ENCODE measurements around the gene C1orf198.
A peak's percentile ranks its signal among the peaks of the same experiment; 100 is the strongest.

C1orf198 gene

DNA sequence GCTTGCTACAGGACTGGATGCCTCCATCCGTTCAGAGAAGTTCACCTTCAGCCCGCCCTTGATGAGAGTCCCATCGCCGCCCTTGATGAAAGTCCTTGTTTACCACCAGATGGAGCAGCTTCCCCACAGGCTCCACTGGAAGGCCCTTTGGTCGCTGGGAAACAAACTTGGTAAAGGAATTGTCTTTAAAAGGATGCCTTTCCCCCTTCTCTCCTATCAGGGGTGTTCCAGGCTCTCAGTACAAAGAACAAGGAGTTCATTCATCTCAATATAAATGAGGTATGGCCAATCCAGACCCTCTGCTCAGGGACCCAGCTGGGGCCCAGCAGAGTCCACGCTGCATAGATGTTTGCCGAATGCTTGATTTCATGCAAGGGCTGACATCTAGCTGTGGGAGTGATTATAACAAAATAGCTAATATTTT, 70.4 kb downstream of the C1orf198 start:
- no peak overlapping the region for H3K27ac ChIP-seq
- TF ChIP-seq, protein P1, sequence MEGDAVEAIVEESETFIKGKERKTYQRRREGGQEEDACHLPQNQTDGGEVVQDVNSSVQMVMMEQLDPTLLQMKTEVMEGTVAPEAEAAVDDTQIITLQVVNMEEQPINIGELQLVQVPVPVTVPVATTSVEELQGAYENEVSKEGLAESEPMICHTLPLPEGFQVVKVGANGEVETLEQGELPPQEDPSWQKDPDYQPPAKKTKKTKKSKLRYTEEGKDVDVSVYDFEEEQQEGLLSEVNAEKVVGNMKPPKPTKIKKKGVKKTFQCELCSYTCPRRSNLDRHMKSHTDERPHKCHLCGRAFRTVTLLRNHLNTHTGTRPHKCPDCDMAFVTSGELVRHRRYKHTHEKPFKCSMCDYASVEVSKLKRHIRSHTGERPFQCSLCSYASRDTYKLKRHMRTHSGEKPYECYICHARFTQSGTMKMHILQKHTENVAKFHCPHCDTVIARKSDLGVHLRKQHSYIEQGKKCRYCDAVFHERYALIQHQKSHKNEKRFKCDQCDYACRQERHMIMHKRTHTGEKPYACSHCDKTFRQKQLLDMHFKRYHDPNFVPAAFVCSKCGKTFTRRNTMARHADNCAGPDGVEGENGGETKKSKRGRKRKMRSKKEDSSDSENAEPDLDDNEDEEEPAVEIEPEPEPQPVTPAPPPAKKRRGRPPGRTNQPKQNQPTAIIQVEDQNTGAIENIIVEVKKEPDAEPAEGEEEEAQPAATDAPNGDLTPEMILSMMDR (conservative IDR thresholded peaks at IDR 0.05) = peak; percentile 89

- H3K27ac ChIP-seq = no peak overlapping the region
- TF ChIP-seq, protein P1 (conservative IDR thresholded peaks at IDR 0.05) = no peak
Observed at GRCh38 chr1:230797376-230797920, 70.9 kb downstream of the C1orf198 start.

DNA sequence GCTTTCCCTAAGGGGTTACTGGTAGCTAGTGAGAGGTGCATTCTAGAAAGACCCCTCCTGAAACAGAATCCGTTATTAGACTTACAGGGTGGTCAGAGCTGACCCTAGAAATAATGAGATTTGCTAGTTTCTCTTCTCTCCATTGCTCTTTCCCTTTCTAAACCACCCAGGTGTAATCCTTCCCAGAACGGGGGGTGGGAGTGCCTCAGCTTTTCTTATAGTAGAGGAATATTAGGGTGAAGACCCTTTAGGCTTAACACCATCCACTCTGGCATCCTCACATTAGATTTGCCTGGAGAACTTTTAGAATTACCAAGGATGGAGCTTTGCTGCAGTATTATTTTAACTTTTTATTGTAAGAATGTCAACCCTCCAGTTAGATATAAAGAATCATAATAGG, 71.7 kb downstream of the C1orf198 start:
- H3K27ac ChIP-seq = no peak overlapping the region
- TF ChIP-seq, protein P1 (conservative IDR thresholded peaks at IDR 0.05) = no peak

DNA sequence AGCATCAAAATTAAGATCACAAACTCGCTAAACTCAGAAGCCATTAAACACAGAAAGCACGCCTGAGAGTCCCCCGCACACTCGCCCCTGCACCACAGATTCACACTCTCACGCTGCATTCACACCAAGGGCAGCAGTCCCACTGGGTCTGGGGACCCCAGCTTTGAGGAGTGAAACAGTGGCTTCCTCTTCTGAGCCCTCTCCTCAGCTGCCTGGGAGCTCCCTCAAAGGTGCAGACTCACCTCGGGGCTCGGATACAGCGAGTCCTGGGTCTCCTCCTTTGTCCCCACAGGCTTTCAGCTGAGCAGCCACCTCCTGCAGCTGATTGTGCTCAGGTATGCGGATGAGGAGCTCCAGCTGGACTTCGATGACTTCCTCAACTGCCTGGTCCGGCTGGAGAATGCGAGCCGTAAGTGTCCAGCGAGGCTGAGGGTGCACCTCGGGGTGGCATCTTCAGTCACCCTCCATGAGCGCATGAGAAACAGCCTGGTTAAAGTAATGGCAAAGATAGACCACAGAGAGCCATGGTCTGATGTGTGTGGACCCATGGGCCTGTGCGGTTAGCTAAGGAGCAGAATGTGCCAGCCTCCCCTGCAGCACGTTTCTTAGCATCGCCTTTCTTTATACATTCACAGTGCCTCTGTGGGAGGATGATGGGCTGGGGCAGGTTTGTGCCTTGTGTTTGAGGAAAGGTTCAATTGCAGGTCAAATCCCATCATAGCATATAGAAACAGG, 73.3 kb downstream of the C1orf198 start:
- no peak overlapping the region for H3K27ac ChIP-seq
- TF ChIP-seq, protein P1 (conservative IDR thresholded peaks at IDR 0.05) = no peak

- H3K27ac ChIP-seq = no peak overlapping the region
- TF ChIP-seq, protein P1 (conservative IDR thresholded peaks at IDR 0.05) = no peak
Observed at GRCh38 chr1:230794431-230794830, 73.9 kb downstream of the C1orf198 start.

DNA sequence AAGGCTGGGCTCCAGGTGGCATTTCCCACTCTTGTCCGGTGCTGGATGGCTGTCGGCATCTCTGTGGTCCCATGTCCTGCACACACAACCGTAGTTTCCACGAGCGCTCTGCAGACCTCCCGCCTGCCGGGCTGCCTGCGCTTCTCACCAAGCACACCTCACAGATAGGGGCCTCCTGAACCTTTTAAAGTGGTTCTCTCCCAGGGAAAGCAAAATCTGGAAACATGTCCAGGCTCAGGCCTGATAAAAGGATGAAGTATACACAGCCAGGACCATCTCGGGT, 74.9 kb downstream of the C1orf198 start:
- TF ChIP-seq, protein P1 (conservative IDR thresholded peaks at IDR 0.05) = no peak
- H3K27ac ChIP-seq = no peak overlapping the region

GRCh38 chr1:230792691-230793462, 75.4 kb downstream of the C1orf198 start:
- TF ChIP-seq, protein P1 (conservative IDR thresholded peaks at IDR 0.05) = no peak
- no peak overlapping the region for H3K27ac ChIP-seq
